Measurements from ENCODE around the gene SPATS2.
A peak's percentile ranks its signal among the peaks of the same experiment; 100 is the strongest.

SPATS2 gene

DNA sequence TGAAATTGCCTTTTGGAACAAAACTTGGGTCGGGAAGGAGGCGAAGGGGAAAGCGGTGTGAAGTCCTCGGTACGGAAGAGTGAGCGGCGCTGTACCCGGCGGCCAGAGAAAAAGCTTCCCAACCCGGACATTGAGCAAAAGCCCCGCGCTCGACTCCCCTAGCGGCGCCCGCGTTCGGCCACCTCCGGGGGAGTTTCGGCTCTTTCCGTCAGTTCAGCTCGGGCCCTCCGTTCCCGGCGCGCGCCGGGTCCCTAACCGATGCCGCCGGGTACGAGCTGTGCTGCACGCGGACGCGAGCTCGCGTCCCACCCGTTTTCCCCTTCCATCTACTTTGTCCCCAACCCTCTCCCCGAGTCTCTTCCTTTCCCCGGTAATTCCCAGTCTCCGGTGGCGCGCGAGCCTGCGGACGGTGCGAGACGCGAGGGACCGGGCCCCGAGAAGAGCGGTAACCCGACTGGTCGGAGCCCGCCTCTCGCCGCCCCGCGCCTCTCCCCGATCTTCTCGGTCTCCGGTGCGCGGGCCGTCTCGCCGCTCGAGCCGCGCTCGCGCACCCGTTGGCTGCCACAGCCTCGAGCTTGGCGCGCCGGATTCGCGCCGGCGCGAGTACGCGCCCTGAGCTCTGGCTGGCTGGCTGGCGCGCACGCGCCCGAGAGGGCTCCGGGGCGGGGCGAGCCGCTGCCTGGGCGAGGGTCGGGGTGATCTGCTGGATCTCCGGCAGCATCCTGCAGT lies 446 bp upstream of the SPATS2 start (continued):
- TF ChIP-seq, protein P1, sequence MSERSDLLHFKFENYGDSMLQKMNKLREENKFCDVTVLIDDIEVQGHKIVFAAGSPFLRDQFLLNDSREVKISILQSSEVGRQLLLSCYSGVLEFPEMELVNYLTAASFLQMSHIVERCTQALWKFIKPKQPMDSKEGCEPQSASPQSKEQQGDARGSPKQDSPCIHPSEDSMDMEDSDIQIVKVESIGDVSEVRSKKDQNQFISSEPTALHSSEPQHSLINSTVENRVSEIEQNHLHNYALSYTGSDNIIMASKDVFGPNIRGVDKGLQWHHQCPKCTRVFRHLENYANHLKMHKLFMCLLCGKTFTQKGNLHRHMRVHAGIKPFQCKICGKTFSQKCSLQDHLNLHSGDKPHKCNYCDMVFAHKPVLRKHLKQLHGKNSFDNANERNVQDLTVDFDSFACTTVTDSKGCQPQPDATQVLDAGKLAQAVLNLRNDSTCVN (tag by site-specific recombination; optimal IDR thresholded peaks at IDR 0.05): peak; percentile 100
- no peak for TF ChIP-seq ZNF112 (tag by site-specific recombination; IDR thresholded peaks at IDR 0.05)
- TF ChIP-seq, protein P2, sequence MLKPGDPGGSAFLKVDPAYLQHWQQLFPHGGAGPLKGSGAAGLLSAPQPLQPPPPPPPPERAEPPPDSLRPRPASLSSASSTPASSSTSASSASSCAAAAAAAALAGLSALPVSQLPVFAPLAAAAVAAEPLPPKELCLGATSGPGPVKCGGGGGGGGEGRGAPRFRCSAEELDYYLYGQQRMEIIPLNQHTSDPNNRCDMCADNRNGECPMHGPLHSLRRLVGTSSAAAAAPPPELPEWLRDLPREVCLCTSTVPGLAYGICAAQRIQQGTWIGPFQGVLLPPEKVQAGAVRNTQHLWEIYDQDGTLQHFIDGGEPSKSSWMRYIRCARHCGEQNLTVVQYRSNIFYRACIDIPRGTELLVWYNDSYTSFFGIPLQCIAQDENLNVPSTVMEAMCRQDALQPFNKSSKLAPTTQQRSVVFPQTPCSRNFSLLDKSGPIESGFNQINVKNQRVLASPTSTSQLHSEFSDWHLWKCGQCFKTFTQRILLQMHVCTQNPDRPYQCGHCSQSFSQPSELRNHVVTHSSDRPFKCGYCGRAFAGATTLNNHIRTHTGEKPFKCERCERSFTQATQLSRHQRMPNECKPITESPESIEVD (tag by site-specific recombination; IDR thresholded peaks at IDR 0.05): no peak; the same call in 1 of the 2 replicates
- TF ChIP-seq ZNF121 (tag by site-specific recombination; IDR thresholded peaks at IDR 0.05): peak; percentile 52
- peak; percentile 65 for TF ChIP-seq ZSCAN30 (tag by site-specific recombination; IDR thresholded peaks at IDR 0.05)
- TF ChIP-seq, protein P3, sequence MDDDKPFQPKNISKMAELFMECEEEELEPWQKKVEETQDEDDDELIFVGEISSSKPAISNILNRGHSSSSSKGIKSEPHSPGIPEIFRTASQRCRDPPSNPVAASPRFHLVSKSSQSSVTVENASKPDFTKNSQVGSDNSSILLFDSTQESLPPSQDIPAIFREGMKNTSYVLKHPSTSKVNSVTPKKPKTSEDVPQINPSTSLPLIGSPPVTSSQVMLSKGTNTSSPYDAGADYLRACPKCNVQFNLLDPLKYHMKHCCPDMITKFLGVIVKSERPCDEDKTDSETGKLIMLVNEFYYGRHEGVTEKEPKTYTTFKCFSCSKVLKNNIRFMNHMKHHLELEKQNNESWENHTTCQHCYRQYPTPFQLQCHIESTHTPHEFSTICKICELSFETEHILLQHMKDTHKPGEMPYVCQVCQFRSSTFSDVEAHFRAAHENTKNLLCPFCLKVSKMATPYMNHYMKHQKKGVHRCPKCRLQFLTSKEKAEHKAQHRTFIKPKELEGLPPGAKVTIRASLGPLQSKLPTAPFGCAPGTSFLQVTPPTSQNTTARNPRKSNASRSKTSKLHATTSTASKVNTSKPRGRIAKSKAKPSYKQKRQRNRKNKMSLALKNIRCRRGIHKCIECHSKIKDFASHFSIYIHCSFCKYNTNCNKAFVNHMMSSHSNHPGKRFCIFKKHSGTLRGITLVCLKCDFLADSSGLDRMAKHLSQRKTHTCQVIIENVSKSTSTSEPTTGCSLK (tag by site-specific recombination; IDR thresholded peaks at IDR 0.05): no peak
- 0 out of 2 replicates have a peak, but pooled peaks have one; percentile 63 for TF ChIP-seq ZNF792 (tag by site-specific recombination; IDR thresholded peaks at IDR 0.05)
- TF ChIP-seq ZNF394 (tag by site-specific recombination; IDR thresholded peaks at IDR 0.05; ENCODE audit: borderline replicate concordance): peak; percentile 22; the same call in 1 of the 2 replicates
- peak; percentile 76; the same call in 1 of the 2 replicates for TF ChIP-seq ZBTB20 (tag by site-specific recombination; IDR thresholded peaks at IDR 0.05)
- TF ChIP-seq, protein P4, sequence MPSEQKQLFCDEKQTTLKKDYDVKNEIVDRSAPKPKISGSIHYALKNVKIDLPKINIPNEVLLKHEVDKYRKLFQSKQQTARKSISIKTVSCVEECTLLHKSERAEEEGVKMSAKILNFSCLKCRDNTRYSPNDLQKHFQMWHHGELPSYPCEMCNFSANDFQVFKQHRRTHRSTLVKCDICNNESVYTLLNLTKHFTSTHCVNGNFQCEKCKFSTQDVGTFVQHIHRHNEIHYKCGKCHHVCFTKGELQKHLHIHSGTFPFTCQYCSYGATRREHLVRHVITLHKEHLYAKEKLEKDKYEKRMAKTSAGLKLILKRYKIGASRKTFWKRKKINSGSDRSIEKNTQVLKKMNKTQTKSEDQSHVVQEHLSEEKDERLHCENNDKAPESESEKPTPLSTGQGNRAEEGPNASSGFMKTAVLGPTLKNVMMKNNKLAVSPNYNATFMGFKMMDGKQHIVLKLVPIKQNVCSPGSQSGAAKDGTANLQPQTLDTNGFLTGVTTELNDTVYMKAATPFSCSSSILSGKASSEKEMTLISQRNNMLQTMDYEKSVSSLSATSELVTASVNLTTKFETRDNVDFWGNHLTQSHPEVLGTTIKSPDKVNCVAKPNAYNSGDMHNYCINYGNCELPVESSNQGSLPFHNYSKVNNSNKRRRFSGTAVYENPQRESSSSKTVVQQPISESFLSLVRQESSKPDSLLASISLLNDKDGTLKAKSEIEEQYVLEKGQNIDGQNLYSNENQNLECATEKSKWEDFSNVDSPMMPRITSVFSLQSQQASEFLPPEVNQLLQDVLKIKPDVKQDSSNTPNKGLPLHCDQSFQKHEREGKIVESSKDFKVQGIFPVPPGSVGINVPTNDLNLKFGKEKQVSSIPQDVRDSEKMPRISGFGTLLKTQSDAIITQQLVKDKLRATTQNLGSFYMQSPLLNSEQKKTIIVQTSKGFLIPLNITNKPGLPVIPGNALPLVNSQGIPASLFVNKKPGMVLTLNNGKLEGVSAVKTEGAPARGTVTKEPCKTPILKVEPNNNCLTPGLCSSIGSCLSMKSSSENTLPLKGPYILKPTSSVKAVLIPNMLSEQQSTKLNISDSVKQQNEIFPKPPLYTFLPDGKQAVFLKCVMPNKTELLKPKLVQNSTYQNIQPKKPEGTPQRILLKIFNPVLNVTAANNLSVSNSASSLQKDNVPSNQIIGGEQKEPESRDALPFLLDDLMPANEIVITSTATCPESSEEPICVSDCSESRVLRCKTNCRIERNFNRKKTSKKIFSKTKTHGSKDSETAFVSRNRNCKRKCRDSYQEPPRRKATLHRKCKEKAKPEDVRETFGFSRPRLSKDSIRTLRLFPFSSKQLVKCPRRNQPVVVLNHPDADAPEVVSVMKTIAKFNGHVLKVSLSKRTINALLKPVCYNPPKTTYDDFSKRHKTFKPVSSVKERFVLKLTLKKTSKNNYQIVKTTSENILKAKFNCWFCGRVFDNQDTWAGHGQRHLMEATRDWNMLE (tag by site-specific recombination; conservative IDR thresholded peaks at IDR 0.05; ENCODE audit: low read depth): no peak; the same call in 1 of the 2 replicates
- TF ChIP-seq, protein P5, sequence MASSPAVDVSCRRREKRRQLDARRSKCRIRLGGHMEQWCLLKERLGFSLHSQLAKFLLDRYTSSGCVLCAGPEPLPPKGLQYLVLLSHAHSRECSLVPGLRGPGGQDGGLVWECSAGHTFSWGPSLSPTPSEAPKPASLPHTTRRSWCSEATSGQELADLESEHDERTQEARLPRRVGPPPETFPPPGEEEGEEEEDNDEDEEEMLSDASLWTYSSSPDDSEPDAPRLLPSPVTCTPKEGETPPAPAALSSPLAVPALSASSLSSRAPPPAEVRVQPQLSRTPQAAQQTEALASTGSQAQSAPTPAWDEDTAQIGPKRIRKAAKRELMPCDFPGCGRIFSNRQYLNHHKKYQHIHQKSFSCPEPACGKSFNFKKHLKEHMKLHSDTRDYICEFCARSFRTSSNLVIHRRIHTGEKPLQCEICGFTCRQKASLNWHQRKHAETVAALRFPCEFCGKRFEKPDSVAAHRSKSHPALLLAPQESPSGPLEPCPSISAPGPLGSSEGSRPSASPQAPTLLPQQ (tag by site-specific recombination; IDR thresholded peaks at IDR 0.05): peak; percentile 83
- TF ChIP-seq ZNF202 (tag by site-specific recombination; IDR thresholded peaks at IDR 0.05; ENCODE audit: borderline replicate concordance): no peak
- TF ChIP-seq ZNF354C (tag by site-specific recombination; IDR thresholded peaks at IDR 0.05; ENCODE audit: borderline replicate concordance, low read depth): no peak
- TF ChIP-seq ZNF747 (tag by site-specific recombination; IDR thresholded peaks at IDR 0.05): no peak
- peak; percentile 91 for TF ChIP-seq ZBTB17 (tag by site-specific recombination; IDR thresholded peaks at IDR 0.05)
- TF ChIP-seq, protein P6, sequence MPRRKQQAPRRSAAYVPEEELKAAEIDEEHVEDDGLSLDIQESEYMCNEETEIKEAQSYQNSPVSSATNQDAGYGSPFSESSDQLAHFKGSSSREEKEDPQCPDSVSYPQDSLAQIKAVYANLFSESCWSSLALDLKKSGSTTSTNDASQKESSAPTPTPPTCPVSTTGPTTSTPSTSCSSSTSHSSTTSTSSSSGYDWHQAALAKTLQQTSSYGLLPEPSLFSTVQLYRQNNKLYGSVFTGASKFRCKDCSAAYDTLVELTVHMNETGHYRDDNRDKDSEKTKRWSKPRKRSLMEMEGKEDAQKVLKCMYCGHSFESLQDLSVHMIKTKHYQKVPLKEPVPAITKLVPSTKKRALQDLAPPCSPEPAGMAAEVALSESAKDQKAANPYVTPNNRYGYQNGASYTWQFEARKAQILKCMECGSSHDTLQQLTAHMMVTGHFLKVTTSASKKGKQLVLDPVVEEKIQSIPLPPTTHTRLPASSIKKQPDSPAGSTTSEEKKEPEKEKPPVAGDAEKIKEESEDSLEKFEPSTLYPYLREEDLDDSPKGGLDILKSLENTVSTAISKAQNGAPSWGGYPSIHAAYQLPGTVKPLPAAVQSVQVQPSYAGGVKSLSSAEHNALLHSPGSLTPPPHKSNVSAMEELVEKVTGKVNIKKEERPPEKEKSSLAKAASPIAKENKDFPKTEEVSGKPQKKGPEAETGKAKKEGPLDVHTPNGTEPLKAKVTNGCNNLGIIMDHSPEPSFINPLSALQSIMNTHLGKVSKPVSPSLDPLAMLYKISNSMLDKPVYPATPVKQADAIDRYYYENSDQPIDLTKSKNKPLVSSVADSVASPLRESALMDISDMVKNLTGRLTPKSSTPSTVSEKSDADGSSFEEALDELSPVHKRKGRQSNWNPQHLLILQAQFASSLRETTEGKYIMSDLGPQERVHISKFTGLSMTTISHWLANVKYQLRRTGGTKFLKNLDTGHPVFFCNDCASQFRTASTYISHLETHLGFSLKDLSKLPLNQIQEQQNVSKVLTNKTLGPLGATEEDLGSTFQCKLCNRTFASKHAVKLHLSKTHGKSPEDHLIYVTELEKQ (tag by site-specific recombination; IDR thresholded peaks at IDR 0.05; ENCODE audit: borderline replicate concordance): no peak
- no peak for TF ChIP-seq PRDM1 (tag by site-specific recombination; IDR thresholded peaks at IDR 0.05)
- no peak for TF ChIP-seq GLIS2 (tag by site-specific recombination; IDR thresholded peaks at IDR 0.05)
- TF ChIP-seq ZNF621 (tag by site-specific recombination; IDR thresholded peaks at IDR 0.05): no peak
- no peak for TF ChIP-seq ZNF211 (tag by site-specific recombination; IDR thresholded peaks at IDR 0.05; ENCODE audit: low read depth)
- TF ChIP-seq, protein P7, sequence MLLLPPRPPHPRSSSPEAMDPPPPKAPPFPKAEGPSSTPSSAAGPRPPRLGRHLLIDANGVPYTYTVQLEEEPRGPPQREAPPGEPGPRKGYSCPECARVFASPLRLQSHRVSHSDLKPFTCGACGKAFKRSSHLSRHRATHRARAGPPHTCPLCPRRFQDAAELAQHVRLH (tag by site-specific recombination; IDR thresholded peaks at IDR 0.05): peak; percentile 39; the same call in 1 of the 2 replicates
